HepG2 (cell line): ENCODE measurements around the gene FANCL. TPM values are rescaled to one million over a fixed set of nuclear protein-coding genes. Genes with fewer than 3 reads are reported as not detected.

Source experiments
- CENPX ChIP-seq: sonication (generic); formaldehyde crosslinking; IDR thresholded peaks from 2 replicates; pipeline ENCODE4 v1.9.0; 2021; ENCODE audit warnings: mild to moderate bottlenecking, missing genetic modification reagents, moderate library complexity
- GATAD1 ChIP-seq: IDR thresholded peaks from 2 replicates; pipeline ENCODE4 v1.6.1; 2016; ENCODE audit warnings: missing genetic modification reagents, missing compliant biosample characterization
- HNF1A ChIP-seq, 2 experiments: sonication (generic) in 1 of 2; formaldehyde crosslinking in 1 of 2; IDR thresholded peaks; 2 replicates each; pipeline versions ENCODE4 v1.4.0 to v1.6.1; 2016 to 2020; ENCODE audit warnings: borderline replicate concordance in 1 of 2, low read depth in 1 of 2, mild to moderate bottlenecking in 1 of 2, missing genetic modification reagents in 1 of 2
- SNAI1 ChIP-seq: sonication (generic); formaldehyde crosslinking; IDR thresholded peaks from 2 replicates; pipeline ENCODE4 v1.5.0; 2020; ENCODE audit warnings: mild to moderate bottlenecking, missing genetic modification reagents, borderline replicate concordance
- SNAPC4 ChIP-seq: sonication (generic); formaldehyde crosslinking; IDR thresholded peaks from 2 replicates; pipeline ENCODE4 v1.4.0; 2020; ENCODE audit warnings: mild to moderate bottlenecking, missing genetic modification reagents
- SRSF1 ChIP-seq: fragments of 200-400 bp; formaldehyde crosslinking; optimal IDR thresholded peaks from 2 replicates; pipeline ENCODE3; 2017; ENCODE audit warnings: mild to moderate bottlenecking, low read depth, low read length, moderate library complexity
- TOE1 ChIP-seq: sonication (generic); formaldehyde crosslinking; IDR thresholded peaks from 2 replicates; pipeline ENCODE4 v1.4.0; 2020; ENCODE audit warnings: mild to moderate bottlenecking, missing genetic modification reagents
- ZBTB26 ChIP-seq: IDR thresholded peaks from 2 replicates; pipeline ENCODE4 v1.6.1; 2016; ENCODE audit warnings: missing compliant biosample characterization, missing genetic modification reagents, borderline replicate concordance
- ZMYM3 ChIP-seq: sonication (generic); formaldehyde crosslinking; IDR thresholded peaks from 2 replicates; pipeline ENCODE4 v1.5.1; 2020; ENCODE audit warnings: mild to moderate bottlenecking, missing genetic modification reagents
- ZNF180 ChIP-seq: sonication (generic); formaldehyde crosslinking; IDR thresholded peaks from 2 replicates; pipeline ENCODE4 v1.4.0; 2020; ENCODE audit warnings: low read depth, missing genetic modification reagents, borderline replicate concordance
- polyA plus RNA-seq, 8 experiments: library from polyadenylated mRNA; depleted of rRNA in 3 of 8; stranded (reverse) in 7 of 8; unstranded in 1 of 8; fragments of >200 nt; fragmentation: Illumina TruSeq in 4 of 8; extraction: Trizol in 4 of 8; gene quantifications; 2 replicates each; pipeline versions ENCODE4 v1.2.1 to v1.2.3, GENCODE V29; 2011 to 2016; ENCODE audit warnings: low read depth in 4 of 8, missing spikeins in 1 of 8, mixed read lengths in 1 of 8; ENCODE audit not compliant: insufficient read depth in 1 of 8
- total RNA-seq, 5 experiments: library from RNA; depleted of rRNA; stranded (reverse); fragments of >200 nt; fragmentation: Illumina TruSeq; extraction: Trizol; gene quantifications; 2 replicates each; pipeline ENCODE4 v1.2.3, GENCODE V29; 2016; ENCODE audit warnings: low read depth in 1 of 5
- TF ChIP-seq, protein P1 (sequence below): sonication (generic); formaldehyde crosslinking; IDR thresholded peaks from 2 replicates; pipeline ENCODE4 v1.4.0; 2020; ENCODE audit warnings: missing genetic modification reagents; ENCODE audit errors: not compliant biosample characterization
- TF ChIP-seq, protein P2 (sequence below): IDR thresholded peaks from 2 replicates; pipeline ENCODE4 v1.6.1; 2016

FANCL gene
- total and polyA plus RNA-seq, 2 of the 13 experiments (the other 11 are each of a cell fraction or from before 2014, with no cell fraction given): 40.7 to 66.8 TPM

- TF ChIP-seq, protein P1, sequence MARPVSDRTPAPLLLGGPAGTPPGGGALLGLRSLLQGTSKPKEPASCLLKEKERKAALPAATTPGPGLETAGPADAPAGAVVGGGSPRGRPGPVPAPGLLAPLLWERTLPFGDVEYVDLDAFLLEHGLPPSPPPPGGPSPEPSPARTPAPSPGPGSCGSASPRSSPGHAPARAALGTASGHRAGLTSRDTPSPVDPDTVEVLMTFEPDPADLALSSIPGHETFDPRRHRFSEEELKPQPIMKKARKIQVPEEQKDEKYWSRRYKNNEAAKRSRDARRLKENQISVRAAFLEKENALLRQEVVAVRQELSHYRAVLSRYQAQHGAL (CRISPR knock-in tag): no peak
- TF ChIP-seq GATAD1 (CRISPR knock-in tag): 0 out of 2 replicates have a peak, but pooled peaks have one; percentile 41
- TF ChIP-seq HNF1A (IDR thresholded peaks at IDR 0.05; ENCODE audit: low read depth): peak; percentile 42; the same call in 1 of the 2 replicates
- no peak for TF ChIP-seq HNF1A (CRISPR knock-in tag; IDR thresholded peaks at IDR 0.05; ENCODE audit: borderline replicate concordance)
- TF ChIP-seq TOE1 (CRISPR knock-in tag): 0 out of 2 replicates have a peak, but pooled peaks have one; percentile 55
- TF ChIP-seq SNAPC4 (CRISPR knock-in tag): no peak
- no peak; the same call in 1 of the 2 replicates for TF ChIP-seq ZMYM3 (CRISPR knock-in tag)
- TF ChIP-seq SRSF1: no peak
- TF ChIP-seq ZNF180: no peak
- TF ChIP-seq CENPX: no peak
- no peak for TF ChIP-seq SNAI1 (CRISPR knock-in tag)
- TF ChIP-seq, protein P2, sequence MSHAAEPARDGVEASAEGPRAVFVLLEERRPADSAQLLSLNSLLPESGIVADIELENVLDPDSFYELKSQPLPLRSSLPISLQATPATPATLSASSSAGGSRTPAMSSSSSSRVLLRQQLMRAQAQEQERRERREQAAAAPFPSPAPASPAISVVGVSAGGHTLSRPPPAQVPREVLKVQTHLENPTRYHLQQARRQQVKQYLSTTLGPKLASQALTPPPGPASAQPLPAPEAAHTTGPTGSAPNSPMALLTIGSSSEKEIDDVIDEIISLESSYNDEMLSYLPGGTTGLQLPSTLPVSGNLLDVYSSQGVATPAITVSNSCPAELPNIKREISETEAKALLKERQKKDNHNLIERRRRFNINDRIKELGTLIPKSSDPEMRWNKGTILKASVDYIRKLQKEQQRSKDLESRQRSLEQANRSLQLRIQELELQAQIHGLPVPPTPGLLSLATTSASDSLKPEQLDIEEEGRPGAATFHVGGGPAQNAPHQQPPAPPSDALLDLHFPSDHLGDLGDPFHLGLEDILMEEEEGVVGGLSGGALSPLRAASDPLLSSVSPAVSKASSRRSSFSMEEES: peak; percentile 62; the same call in 1 of the 2 replicates
- no peak for TF ChIP-seq ZBTB26 (CRISPR knock-in tag)
These were observed 36.7 kb downstream of the FANCL start (continued) for GRCh38 chr2:58204195-58204959.
